ENCODE measurements around the gene EPHA3. TPM values are rescaled to one million over a fixed set of nuclear protein-coding genes. Genes with fewer than 3 reads are reported as not detected.
A peak's percentile ranks its signal among the peaks of the same experiment; 100 is the strongest.

Gene EPHA3
- total and polyA plus RNA-seq, 4 donors: 0.18 to 11.7 (median 1.5) TPM

GRCh38 chr3:89276116-89276515 lies 168.7 kb downstream of the EPHA3 start:
- no peak overlapping the region for H3K27ac ChIP-seq (ENCODE audit: low read depth in 1 of 2, low read length in 1 of 2)
- H3K27me3 ChIP-seq (ENCODE audit: control insufficient read depth in 3 of 3, insufficient read depth in 3 of 3, low read length in 2 of 3): no peaks in the 10 kb centered on the region
- peak overlapping the region in 1 of 2 donors; percentile 38 for H3K9ac ChIP-seq (ENCODE audit: insufficient read depth in 1 of 2, low read length in 2 of 2)
- no peak for TF ChIP-seq CTCF (IDR thresholded peaks at IDR 0.05; ENCODE audit: control extremely low read depth, extremely low read depth)
- no peaks in the 10 kb centered on the region for H3K9me3 ChIP-seq (ENCODE audit: control insufficient read depth in 4 of 4, insufficient read depth in 3 of 4, low read length in 3 of 4)
- H3K4me3 ChIP-seq: no peak overlapping the region
- peaks cover 0 to 3% (median 0%) of the 10 kb centered on the region in 5 donors for H3K4me1 ChIP-seq (ENCODE audit: control insufficient read depth in 5 of 5, insufficient read depth in 5 of 5, low read length in 5 of 5)
- DNase-seq (no peak), ATAC-seq (ENCODE audit: insufficient read depth, low FRiP score) (no peak)
- no peaks in the 10 kb centered on the region for H3K36me3 ChIP-seq (ENCODE audit: control insufficient read depth in 4 of 4, insufficient read depth in 4 of 4, low read length in 4 of 4)

- H3K9me3 ChIP-seq (ENCODE audit: control insufficient read depth in 4 of 4, insufficient read depth in 3 of 4, low read length in 3 of 4): no peaks in the 10 kb centered on the region
- H3K27me3 ChIP-seq (ENCODE audit: control insufficient read depth in 3 of 3, insufficient read depth in 3 of 3, low read length in 2 of 3): no peaks in the 10 kb centered on the region
- ATAC-seq (ENCODE audit: insufficient read depth, low FRiP score) (no peak), DNase-seq (no peak)
- TF ChIP-seq CTCF (IDR thresholded peaks at IDR 0.05; ENCODE audit: control extremely low read depth, extremely low read depth): no peak
- H3K27ac ChIP-seq (ENCODE audit: low read depth in 1 of 2, low read length in 1 of 2): no peak overlapping the region
- 72 to 77% methylated on average over 9 of the region's 9 CpGs for WGBS, 2 donors
- peaks cover 0 to 2% (median 0%) of the 10 kb centered on the region in 5 donors for H3K4me1 ChIP-seq (ENCODE audit: control insufficient read depth in 5 of 5, insufficient read depth in 5 of 5, low read length in 5 of 5)
- H3K9ac ChIP-seq (ENCODE audit: insufficient read depth in 1 of 2, low read length in 2 of 2): no peak overlapping the region
- H3K36me3 ChIP-seq (ENCODE audit: control insufficient read depth in 4 of 4, insufficient read depth in 4 of 4, low read length in 4 of 4): no peaks in the 10 kb centered on the region
- H3K4me3 ChIP-seq: no peak overlapping the region
These were observed 171.0 kb downstream of the EPHA3 start for GRCh38 chr3:89278302-89279025.

GRCh38 chr3:89280301-89280700 lies 172.9 kb downstream of the EPHA3 start:
- Histone ChIP-seq H3K27me3 (ENCODE audit: control insufficient read depth in 3 of 3, insufficient read depth in 3 of 3, low read length in 2 of 3) (no peaks in the 10 kb centered on the region), H3K27ac (ENCODE audit: low read depth in 1 of 2, low read length in 1 of 2) (no peak overlapping the region), H3K9ac (ENCODE audit: insufficient read depth in 1 of 2, low read length in 2 of 2) (no peak overlapping the region), H3K36me3 (ENCODE audit: control insufficient read depth in 4 of 4, insufficient read depth in 4 of 4, low read length in 4 of 4) (no peaks in the 10 kb centered on the region), H3K4me3 (no peak overlapping the region), H3K9me3 (ENCODE audit: control insufficient read depth in 4 of 4, insufficient read depth in 3 of 4, low read length in 3 of 4) (no peaks in the 10 kb centered on the region), H3K4me1 (ENCODE audit: control insufficient read depth in 5 of 5, insufficient read depth in 5 of 5, low read length in 5 of 5) (peaks cover 0 to 2% (median 0%) of the 10 kb centered on the region in 5 donors)
- ATAC-seq (ENCODE audit: insufficient read depth, low FRiP score) (no peak), DNase-seq (no peak)
- WGBS, 2 donors: 84 to 90% methylated on average over 2 of the region's 2 CpGs
- no peak for TF ChIP-seq CTCF (IDR thresholded peaks at IDR 0.05; ENCODE audit: control extremely low read depth, extremely low read depth)

Measured in lung (tissue), 12 donors.